Measurements from ENCODE around the gene CEP41.

CEP41 gene

DNA sequence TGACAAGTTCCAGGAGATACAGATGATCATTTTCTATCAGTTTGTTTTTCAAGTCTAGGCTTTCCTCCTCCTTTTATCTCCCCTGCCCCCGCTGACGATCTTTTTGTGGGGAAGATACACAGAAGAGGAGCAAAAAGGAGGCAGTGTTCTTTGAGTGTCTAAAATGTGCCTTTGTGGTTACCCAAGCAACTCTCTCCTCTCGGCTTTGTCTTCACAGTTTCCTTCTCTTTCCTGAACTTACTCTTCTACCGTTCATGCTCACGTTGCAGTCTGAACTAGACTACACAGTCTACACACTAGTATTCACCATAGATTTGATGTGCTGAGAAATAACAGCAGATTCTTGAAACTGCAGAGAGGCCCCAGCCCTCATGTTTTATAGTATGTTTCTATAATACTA, 23.6 kb downstream of the CEP41 start:
- no peak for DNase-seq (ENCODE audit: low read depth)

DNA sequence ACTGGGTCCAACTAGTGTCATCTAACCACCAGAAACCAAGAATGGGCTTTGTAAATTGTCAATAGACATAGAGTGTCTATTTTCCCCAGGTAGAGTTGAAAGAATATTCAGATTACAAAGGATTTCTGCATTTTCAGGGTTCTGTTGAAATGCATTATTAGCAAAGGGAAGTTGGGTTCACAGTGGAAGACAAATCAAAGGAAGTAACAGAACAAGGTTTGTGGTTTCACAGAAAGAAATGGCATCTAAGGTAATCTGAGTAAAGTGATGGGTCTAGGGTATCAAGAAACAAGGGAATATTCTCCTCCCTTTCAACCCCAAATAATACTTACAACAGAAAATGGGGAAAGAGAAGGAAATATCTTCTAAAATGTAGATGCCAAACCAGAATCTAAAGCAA, 25.8 kb downstream of the CEP41 start:
- DNase-seq (ENCODE audit: low read depth) = no peak

DNA sequence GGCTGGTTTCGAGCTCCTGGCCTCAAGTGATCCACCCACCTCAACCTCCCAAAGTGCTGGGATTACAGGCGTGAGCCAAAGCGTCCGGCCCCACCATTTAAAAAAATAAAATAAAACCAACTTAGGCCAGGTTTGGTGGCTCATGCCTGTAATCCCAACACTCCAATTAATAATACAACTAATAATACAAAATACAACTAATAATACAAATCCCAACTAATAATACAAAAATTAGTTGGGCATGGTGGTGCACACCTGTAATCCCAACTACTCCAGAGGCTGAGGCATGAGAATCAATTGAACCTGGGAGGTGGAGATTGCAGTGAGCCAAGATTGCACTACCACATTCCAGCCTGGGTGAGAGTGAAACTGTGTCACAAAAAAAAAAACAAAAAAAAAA, 27.6 kb downstream of the CEP41 start:
- no peak for DNase-seq (ENCODE audit: low read depth)

DNA sequence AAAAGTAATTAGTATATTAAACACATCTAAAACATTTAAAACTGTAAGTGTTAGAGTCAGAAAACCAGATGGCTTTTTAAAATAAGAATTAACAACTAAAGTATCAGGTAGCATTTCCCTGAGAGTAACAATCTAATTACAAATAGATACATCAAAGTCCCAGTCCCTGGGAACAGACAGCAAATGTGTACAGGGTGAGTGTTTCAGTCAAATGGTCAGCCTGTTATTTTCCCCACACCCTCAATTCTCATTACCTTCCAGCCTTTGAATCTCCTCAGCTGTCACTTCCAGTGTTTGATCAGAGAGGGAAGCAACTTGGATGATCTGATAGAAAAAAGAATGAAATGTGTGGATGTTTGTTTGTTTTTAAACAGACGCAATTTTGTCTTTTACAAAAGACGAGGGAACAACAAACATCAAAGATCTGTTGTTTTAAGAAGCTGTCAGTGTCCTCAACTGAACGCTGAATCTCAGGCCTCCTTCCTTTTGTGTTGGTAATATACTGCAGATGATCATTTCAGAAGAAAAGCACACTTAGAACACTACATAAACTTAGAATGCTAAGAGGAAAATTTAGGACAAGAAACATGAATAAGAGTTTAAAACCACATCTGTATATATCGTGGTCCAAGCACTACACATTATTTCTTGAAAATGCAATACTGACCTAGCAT, 29.8 kb downstream of the CEP41 start:
- DNase-seq (ENCODE audit: low read depth) = no peak

DNA sequence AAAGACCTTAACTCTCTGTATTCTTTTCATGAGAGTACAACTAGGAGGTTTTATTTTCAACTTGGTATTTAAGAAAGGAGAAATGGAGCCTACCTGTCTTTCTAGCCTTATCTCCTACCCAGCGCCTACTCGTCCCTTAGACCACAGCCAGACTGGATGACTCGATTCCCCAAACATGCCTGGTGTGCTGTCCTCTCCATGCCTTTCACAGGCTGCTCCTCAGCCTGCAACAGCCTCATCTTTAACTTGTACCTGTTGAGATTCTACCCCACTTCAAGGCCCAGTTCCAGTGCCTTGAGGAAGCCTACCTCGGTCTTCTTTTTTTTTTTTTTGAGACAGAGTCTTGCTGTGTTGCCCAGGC, 31.1 kb downstream of the CEP41 start:
- DNase-seq (ENCODE audit: low read depth) = no peak

DNA sequence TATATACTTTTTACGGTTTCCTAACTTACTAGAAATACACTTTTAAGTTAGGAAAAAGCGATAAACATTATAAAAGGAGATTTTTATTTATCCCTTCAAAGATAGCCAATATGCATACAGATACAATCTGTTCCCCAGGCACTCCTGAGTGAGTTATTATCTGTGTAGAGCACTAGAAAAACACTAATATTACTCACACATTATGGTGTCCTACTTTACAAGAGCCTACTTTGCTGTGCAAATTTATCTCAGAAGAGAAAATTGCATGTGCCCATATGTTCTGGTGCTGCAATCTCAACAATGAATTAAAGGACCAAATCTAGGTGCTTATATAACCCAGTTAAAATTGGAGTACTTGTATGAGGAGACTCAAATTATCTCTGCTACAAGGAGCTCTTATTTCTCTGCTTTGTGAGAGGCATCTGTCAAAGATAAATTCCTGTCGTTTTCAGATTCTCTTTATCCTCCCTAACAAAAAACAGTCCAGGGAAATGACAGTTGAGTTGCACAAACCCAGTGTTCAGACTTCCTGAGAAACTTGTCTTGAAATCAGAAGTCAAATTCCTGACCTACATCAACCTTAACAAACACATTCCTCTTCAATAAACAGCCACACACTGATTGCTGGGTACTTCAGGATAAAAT, 31.6 kb downstream of the CEP41 start:
- no peak for DNase-seq (ENCODE audit: low read depth)

DNA sequence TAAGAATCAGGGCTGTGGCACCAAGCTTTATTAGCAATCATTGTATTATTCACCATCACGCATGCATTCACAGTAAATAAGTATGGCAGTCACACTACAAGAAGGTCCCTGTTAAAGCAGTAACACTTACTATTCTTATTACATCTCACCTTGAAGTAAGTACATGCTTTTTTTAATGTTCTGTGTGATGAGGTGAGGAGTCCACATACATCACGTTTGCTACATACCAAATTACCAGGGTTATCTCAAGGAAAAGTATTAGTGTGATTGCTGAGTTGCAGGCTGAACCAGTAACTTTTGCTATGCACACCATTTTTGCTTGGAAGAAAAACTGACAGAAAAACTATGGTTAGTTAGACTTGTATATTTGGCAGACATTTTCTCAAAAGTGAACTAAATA, 35.8 kb downstream of the CEP41 start:
- no peak for DNase-seq (ENCODE audit: low read depth)

DNA sequence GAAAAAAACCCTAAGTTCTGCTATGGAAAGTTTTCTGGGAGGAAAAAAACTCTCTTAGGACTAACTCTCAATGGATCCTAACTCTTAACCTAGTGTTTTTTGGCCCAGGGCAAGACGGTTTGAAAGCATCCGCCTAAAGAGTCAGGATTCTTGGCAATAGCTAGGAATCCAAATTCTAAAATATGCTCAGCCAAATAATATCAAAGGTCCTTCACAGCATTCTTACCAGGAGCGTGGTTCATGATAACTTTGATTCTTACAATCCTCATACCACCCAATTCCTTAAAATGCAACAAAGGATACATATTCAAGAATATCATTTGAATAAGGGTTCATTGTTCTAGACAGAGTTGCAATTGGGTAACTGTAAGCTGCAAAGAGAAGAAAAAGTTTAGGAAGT, 39.2 kb downstream of the CEP41 start:
- DNase-seq (ENCODE audit: low read depth) = no peak

DNA sequence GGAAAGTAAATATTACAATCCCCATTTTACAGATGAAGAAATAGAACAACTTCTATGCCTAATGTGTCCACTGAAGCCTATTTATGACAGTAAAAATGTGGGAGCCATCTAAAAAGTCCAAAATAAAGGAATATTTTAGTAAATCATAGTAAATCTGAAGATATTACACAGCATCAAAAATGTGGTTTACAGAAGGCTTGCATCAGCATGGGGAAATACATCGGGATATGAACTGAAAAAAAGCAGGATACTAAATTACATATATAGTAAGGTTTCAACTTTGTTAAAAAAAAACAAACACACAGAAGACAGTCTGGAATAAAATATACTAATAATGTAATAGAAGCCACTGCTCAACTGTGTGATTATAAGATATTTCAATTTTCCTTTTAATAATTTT, 39.7 kb downstream of the CEP41 start:
- no peak for DNase-seq (ENCODE audit: low read depth)

DNA sequence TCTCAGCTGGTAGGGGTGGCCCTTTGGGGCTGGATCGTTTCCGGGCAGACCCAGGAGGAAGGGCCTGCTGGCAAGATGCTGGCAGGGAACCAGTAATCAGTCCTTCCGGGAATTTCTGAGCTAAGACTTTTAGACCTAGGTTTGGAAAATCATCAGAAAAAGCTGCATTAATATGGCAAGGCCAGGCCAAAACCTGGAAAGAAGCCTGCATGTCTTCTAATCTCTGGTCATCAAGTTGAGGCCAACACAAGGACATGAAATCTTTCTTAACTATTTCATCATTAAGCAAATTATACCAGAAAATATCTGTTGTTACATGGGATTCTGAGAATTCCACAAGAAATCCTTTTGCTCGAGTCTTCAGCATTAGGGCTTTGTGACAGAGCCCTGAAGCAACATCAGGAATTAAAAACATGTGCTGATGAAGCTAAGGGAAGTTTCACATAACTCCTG, 40.7 kb downstream of the CEP41 start:
- DNase-seq (ENCODE audit: low read depth) = no peak

DNA sequence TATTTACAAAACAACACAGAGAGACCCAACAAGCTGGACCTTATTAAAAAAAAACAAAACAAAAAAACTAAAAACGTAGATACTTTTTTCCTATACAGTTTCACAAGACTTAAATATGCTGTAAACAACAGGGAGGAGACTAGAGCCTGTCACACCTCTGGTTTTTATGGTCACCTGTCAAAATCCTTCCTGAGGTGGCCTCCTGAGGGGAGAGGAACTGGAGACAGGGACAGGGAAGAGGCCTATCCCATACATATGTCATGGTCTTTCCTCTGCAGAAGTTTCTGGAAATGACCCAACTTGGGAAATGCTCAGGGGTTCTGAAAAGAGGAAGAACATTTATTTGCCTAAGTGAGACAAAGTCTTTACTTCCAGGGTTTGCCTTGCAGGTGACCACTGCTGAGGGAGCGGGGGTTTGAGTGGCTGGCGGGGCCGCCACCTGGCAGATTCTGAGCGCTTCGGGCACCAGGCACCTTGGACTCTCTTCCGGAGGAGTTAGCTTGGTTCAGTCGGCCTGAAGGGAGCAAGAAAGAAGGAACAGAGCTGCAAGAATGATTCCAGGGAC, 42.2 kb downstream of the CEP41 start:
- DNase-seq (ENCODE audit: low read depth) = no peak

DNA sequence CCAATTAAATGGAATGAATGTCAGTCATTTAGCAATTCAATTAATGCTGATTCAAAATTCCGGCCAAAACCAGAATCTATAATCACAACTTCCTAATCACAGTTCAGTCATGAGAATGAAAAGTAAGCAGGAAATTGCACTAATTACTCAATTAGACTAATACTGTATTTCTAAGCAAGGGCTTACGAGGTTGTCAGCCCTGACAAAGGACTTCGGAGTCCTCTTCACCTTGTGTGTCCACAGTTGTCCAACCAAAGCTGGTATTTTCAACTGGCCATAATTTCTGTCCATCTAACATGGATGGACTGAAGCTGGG, 43.1 kb downstream of the CEP41 start:
- DNase-seq (ENCODE audit: low read depth) = no peak

DNA sequence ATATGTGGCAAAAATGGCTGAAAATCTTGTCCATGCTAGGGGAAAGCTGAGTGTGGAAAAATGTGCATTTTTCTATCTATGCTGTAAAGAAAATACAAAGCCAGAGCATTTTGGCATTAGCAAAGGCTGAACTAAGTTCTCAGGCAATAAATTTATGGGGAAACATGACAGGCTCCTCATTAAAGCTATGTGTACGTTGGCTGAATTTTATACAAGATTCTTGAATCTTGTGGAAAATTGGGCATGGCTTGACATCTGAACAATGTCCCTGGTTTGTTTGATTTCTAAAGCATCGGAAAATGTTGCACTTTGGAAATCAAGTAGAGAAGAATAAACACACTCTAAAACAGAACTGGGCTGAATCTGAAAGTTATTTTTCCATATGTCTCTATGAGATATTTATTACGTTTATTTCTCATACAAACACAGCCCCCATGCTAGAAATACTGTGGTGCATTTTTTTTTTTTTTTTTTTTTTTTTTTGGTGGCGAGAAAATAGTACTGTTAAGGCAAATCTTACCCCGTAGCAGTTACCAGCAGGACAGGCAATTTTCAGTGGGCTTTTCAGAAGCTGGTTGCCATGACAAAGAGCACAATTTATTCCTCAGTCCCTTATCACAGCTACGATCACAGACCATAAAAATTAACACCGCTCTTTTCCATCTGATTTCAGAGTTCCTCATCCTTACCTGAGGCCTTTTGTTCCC, 43.6 kb downstream of the CEP41 start:
- DNase-seq (ENCODE audit: low read depth) = no peak

DNA sequence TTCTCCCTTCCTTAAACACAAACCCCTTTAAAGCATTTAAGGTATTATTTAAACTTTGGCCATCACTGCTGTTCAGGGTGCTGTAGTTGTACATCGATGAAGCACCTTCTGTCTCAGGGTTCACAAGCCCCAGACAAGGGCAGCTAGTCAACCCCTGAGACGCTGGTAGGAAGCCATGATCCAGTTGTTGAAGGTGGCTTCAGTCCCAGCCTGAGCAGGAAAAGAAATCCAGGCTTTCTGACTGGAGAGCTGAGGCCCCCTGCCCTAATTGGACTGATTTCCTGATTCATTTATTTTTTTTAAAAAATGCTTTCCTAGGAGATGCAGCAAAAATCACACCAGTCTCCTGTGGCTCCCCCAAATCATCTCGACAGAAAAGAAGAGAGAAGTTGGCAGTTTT, 44.7 kb downstream of the CEP41 start:
- no peak for DNase-seq (ENCODE audit: low read depth)

DNA sequence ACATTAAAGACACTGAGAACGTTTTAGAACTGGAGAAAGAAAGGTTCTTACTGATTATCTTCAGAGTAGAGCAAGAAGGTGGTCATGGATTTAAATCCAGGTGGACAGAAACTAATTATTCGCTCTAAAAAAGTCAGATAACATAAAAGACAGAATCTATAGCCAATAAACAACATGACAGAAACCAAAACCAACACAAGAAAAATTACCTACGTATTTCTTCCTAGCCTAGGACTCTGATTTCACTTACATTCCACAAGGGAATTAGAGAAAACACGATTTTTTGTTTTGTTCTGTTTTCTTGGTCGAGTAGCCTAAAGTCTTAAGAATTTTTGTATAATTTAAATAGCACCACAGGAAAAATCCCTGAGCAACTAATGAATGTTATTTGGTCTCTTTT, 45.4 kb downstream of the CEP41 start:
- no peak for DNase-seq (ENCODE audit: low read depth)

DNA sequence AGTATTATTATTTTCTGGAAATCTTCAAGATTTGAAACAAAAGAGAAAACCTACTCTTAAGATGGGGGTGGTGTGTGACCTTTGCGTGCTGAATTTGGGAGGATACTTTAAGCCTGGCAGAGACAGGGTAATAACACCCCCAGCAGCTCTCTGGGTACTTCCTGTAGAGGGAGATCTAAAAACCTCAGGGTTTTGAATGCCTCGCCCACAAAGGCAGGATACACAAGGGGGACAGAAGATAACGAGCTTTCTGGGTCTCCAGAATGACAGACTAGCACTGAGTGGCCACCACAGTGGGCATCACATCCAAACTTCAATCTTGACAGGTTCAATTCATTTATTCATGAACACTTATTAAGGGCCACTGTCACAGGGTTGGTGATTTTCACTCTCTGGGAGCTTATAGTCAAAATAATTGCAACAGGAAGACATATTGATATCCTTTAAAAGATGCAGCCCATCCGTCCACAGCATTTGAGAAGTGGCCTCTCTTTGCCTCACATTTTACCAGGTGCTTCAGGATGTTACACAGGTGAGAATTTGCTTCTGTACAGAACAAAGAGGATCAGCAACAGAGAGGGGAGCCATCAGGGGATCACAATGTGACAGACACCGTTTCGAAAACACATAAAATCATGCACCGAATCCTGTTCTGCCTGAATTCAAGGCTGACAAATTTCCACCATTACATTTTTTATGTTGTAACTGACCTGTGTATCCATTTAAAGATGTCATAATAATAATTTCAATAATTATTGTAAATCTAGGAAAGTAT, 46.2 kb downstream of the CEP41 start:
- DNase-seq (ENCODE audit: low read depth) = peak; percentile 6

DNA sequence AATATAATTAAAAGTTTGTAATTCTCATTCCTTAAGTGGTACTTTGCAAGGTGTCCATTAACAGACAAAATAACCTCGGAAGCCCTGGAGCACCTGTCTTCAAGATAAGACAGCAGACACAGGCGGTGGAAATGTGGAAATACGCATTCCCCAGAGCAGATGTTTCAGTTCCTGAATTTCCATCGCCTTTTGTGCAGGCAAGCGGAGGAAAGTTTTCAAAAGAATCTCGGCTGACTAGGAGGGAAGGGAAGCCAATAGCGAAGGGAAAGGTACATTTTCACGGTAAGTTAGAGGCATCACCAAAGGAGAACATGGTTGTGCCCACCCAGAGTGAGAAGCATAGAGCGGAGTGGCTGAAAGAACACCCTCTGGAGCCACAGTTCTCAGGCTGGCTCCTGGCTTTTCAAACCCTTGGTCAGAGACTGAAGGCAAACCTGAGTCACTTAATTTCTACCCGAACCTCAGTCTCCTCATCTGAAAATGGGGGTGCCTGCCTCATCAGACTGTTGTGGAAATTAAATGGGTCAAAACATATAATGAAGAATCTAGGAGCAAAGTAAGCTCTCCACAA, 46.9 kb downstream of the CEP41 start:
- no peak for DNase-seq (ENCODE audit: low read depth)

DNA sequence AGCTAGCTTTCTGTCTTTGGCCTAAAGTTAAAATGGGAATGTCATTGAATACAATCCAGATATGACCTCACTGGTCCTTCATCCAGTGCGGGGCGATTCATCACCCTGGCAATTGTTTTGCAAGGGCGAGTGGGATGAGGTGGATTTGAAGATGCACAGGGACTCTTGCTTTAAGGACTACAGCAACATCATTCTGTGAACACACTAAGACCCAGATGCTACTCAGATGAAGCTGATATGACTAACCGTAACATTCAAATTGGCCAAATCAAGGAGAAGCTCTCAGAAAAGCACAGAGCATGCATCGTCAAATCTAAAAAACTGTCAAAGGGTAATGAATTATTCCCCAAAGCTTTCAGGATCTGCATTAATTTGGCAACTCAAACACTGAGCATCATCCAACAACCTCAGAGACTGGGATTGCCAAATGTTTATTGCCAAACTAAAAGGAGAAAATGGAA, 47.7 kb downstream of the CEP41 start:
- no peak for DNase-seq (ENCODE audit: low read depth)

DNA sequence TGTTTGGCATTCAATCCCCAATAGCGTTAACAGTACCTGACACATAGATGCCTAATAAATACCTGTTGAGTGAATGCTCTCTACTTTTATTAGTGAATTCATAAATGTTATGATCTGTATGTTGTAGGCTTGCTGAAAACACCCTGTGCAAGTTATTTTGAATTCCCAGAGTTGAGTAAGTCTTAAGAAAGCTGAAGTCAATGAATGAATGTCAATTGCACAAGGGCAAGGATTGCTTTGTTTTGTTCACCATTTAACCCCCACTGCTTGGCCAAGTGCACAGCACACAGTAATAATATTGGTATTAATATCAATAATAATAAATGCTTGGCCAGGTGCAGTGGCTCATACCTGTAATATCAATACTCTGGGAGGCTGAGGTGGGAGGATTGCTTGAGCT, 50.3 kb downstream of the CEP41 start:
- no peak for DNase-seq (ENCODE audit: low read depth)

DNA sequence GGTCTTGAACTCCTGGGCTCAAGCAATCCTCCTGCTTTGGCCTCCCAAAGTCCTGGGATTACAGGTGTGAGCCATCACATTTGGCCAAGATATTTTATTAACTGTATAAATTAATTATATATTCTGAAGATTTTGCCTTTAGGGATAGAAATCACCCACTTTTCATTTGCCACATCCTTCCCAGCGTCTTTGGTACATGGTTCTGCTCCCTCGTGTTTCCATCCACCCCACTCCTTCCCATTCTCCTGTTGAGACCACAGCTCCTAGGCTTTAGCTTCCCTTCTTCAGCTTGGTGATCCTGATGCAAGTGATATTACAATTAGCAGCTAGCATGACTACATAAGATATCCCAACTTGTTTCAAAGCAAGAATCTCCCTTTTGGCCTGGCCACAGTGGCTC, 52.1 kb downstream of the CEP41 start:
- DNase-seq (ENCODE audit: low read depth) = no peak

DNA sequence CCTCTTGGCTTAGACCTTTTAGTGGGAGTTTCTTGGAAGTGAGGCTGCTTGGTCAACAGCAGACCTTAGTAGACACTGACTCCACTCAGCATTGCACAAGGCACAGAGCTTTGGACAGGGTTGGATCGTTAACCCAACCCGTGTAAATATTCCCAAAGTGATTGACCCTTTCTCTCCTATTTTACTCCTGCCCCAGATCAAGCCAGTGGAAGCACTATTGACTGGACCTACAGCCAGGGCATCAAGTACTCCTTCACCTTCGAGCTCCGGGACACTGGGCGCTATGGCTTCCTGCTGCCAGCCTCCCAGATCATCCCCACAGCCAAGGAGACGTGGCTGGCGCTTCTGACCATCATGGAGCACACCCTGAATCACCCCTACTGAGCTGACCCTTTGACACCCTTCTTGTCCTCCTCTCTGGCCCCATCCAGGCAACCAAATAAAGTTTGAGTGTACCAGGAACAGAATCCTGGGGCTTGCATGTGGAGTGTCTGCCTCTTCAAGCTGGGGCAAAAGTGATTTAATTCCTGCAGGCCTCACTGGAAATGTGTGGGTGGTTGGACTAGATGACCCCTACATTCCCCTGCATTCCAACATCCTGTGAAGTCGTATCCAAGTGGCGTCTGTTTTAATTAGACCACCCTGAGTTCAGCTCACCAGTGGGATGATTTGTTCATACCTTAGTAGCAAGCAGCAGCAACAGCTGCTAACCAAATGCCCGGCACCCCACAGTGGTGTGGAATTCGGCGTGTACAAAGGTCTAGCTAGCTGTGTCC, 53.0 kb downstream of the CEP41 start:
- DNase-seq (ENCODE audit: low read depth) = no peak

DNA sequence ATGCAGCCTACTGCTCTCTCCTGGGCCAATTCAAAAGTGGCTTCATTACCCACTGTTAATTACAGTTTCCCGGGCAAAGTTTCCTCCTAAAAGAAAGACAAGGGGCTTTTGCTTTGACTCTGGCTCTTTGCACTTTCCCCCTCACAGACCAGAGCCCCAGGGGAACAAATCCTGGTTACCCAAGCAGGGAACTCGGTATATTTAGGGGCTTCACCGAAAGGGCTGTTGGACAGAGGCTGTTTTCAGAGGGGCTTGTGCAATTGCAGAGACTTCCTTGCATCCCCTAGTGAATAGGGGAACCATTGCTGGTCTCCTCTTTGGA, 53.5 kb downstream of the CEP41 start:
- DNase-seq (ENCODE audit: low read depth) = no peak

Measured in stimulated activated CD8-positive, alpha-beta memory T cell treated with anti-CD3 and anti-CD28 coated beads, Interleukin-12 subunit alpha, Interleukin-12 subunit beta, amount 100 ng/mL, for 1 hour (primary cell).